HEK293 (cell line): ENCODE data around the gene CDH1.

Experiments
- CTCF ChIA-PET: fragments of 350-600 bp; formaldehyde crosslinking; extraction: SDS; loops from one replicate; lab custom pipeline; 2021; ENCODE audit warnings: antibody characterized with exemption; lab: Yijun Ruan, JAX
- POLR2A ChIA-PET: fragments of 300-600 bp; formaldehyde crosslinking; extraction: SDS; loops from one replicate; lab custom pipeline; 2020; ENCODE audit warnings: antibody characterized with exemption, inconsistent platforms; lab: Yijun Ruan, JAX
- H3K27ac ChIP-seq: fragments of 200-500 bp; sonication (Bioruptor generic); 2 replicates; pipeline ENCODE4 v1.5.1; 2014; ENCODE audit warnings: low read depth, low read length, control low read depth, inconsistent platforms; ENCODE audit errors: extremely low read depth
- H3K36me3 ChIP-seq, 2 experiments: fragments of 200-500 bp in 1 of 2; sonication (Bioruptor generic) in 1 of 2; 1 replicate in 1 of 2; 2 replicates in 1 of 2; pipeline ENCODE4 v1.5.1; 2014 to 2017; ENCODE audit warnings: inconsistent platforms in 2 of 2, low read length in 2 of 2; ENCODE audit not compliant: control insufficient read depth in 2 of 2, insufficient read depth in 1 of 2
- H3K4me1 ChIP-seq: fragments of 200-500 bp; sonication (Bioruptor generic); 2 replicates; pipeline ENCODE4 v1.5.1; 2014; ENCODE audit warnings: mild to moderate bottlenecking, low read length, inconsistent platforms; ENCODE audit not compliant: control insufficient read depth, insufficient read depth
- H3K4me3 ChIP-seq: 2 replicates; pipeline ENCODE4 v1.5.1; 2011; ENCODE audit warnings: low read depth, mild to moderate bottlenecking, control low read depth, low read length, moderate library complexity
- H3K9me3 ChIP-seq: fragments of 200-500 bp; sonication (Bioruptor generic); 2 replicates; pipeline ENCODE4 v1.5.1; 2014; ENCODE audit warnings: low read depth, low read length, inconsistent platforms; ENCODE audit not compliant: control insufficient read depth, insufficient read depth
- FEZF1 ChIP-seq: fragments of 450-650 bp; formaldehyde crosslinking; IDR thresholded peaks from 2 replicates; pipeline ENCODE4 v1.5.1; 2016; ENCODE audit warnings: missing biosample characterization, missing genetic modification characterization
- HOXA7 ChIP-seq: sonication (generic); formaldehyde crosslinking; IDR thresholded peaks from 2 replicates; pipeline ENCODE4 v1.8.1; 2022; ENCODE audit warnings: missing genetic modification reagents, borderline replicate concordance
- MZF1 ChIP-seq: fragments of 450-650 bp; formaldehyde crosslinking; IDR thresholded peaks from 2 replicates; pipeline ENCODE4 v1.5.1; 2017; ENCODE audit warnings: missing biosample characterization, missing genetic modification characterization, borderline replicate concordance
- SCRT1 ChIP-seq: fragments of 450-650 bp; formaldehyde crosslinking; IDR thresholded peaks from 2 replicates; pipeline ENCODE4 v1.5.1; 2016; ENCODE audit warnings: missing biosample characterization, missing genetic modification characterization, borderline replicate concordance
- ZBTB7A ChIP-seq: fragments of 450-650 bp; formaldehyde crosslinking; IDR thresholded peaks from 2 replicates; pipeline ENCODE4 v1.5.1; 2016; ENCODE audit warnings: low read depth, missing biosample characterization, missing genetic modification characterization
- ZFP3 ChIP-seq: fragments of 450-650 bp; formaldehyde crosslinking; IDR thresholded peaks from 2 replicates; pipeline ENCODE4 v1.5.1; 2016; ENCODE audit warnings: low read depth, missing biosample characterization, missing genetic modification characterization
- ZNF155 ChIP-seq: fragments of 450-650 bp; formaldehyde crosslinking; IDR thresholded peaks from 2 replicates; pipeline ENCODE4 v1.5.1; 2016; ENCODE audit warnings: missing biosample characterization, missing genetic modification characterization
- ZNF169 ChIP-seq: fragments of 450-650 bp; formaldehyde crosslinking; IDR thresholded peaks from 2 replicates; pipeline ENCODE4 v1.5.1; 2016; ENCODE audit warnings: missing biosample characterization, missing genetic modification characterization
- ZNF2 ChIP-seq: fragments of 450-650 bp; formaldehyde crosslinking; IDR thresholded peaks from 2 replicates; pipeline ENCODE4 v1.5.1; 2016; ENCODE audit warnings: missing biosample characterization, missing genetic modification characterization
- ZNF248 ChIP-seq: fragments of 450-650 bp; formaldehyde crosslinking; IDR thresholded peaks from 2 replicates; pipeline ENCODE4 v1.5.1; 2017; ENCODE audit warnings: missing biosample characterization, missing genetic modification characterization
- ZNF404 ChIP-seq: fragments of 450-650 bp; formaldehyde crosslinking; IDR thresholded peaks from 2 replicates; pipeline ENCODE4 v1.5.1; 2017; ENCODE audit warnings: missing biosample characterization, missing genetic modification characterization
- ZNF501 ChIP-seq: fragments of 450-650 bp; formaldehyde crosslinking; IDR thresholded peaks from 2 replicates; pipeline ENCODE4 v1.5.1; 2016; ENCODE audit warnings: missing biosample characterization, missing genetic modification characterization
- ZNF514 ChIP-seq: fragments of 450-650 bp; formaldehyde crosslinking; IDR thresholded peaks from 2 replicates; pipeline ENCODE4 v1.5.1; 2016; ENCODE audit warnings: missing biosample characterization, missing genetic modification characterization
- ZNF555 ChIP-seq: fragments of 450-650 bp; formaldehyde crosslinking; conservative IDR thresholded peaks from 2 replicates; pipeline ENCODE4 v1.5.1; 2017; ENCODE audit warnings: missing biosample characterization, mild to moderate bottlenecking, missing genetic modification characterization, inconsistent platforms
- ZNF560 ChIP-seq: fragments of 450-650 bp; formaldehyde crosslinking; IDR thresholded peaks from 2 replicates; pipeline ENCODE4 v1.5.1; 2017; ENCODE audit warnings: missing biosample characterization, missing genetic modification characterization, borderline replicate concordance
- ZNF585B ChIP-seq: fragments of 450-650 bp; formaldehyde crosslinking; IDR thresholded peaks from 2 replicates; pipeline ENCODE4 v1.5.1; 2016; ENCODE audit warnings: missing biosample characterization, missing genetic modification characterization
- ZNF621 ChIP-seq: fragments of 450-650 bp; formaldehyde crosslinking; IDR thresholded peaks from 2 replicates; pipeline ENCODE4 v1.5.1; 2017; ENCODE audit warnings: missing biosample characterization, missing genetic modification characterization
- ZNF626 ChIP-seq: fragments of 450-650 bp; sonication (Bioruptor Pico); formaldehyde crosslinking; IDR thresholded peaks from 2 replicates; pipeline ENCODE4 v1.5.1; 2018; ENCODE audit warnings: missing biosample characterization, missing genetic modification characterization, inconsistent platforms
- ZNF658 ChIP-seq: fragments of 450-650 bp; formaldehyde crosslinking; IDR thresholded peaks from 2 replicates; pipeline ENCODE4; 2016; ENCODE audit warnings: missing biosample characterization, missing genetic modification characterization
- ZNF664 ChIP-seq: fragments of 450-650 bp; formaldehyde crosslinking; IDR thresholded peaks from 2 replicates; pipeline ENCODE4 v1.5.1; 2016; ENCODE audit warnings: missing biosample characterization, missing genetic modification characterization
- ZNF707 ChIP-seq: fragments of 450-650 bp; formaldehyde crosslinking; IDR thresholded peaks from 2 replicates; pipeline ENCODE4 v1.5.1; 2016; ENCODE audit warnings: missing biosample characterization, missing genetic modification characterization
- ZNF76 ChIP-seq: fragments of 450-650 bp; formaldehyde crosslinking; IDR thresholded peaks from 2 replicates; pipeline ENCODE4; 2016; ENCODE audit warnings: low read depth, missing biosample characterization, missing genetic modification characterization, borderline replicate concordance
- ZNF777 ChIP-seq: fragments of 450-650 bp; formaldehyde crosslinking; IDR thresholded peaks from 2 replicates; pipeline ENCODE4 v1.5.1; 2017; ENCODE audit warnings: missing biosample characterization, missing genetic modification characterization, borderline replicate concordance
- ZSCAN16 ChIP-seq: fragments of 450-650 bp; formaldehyde crosslinking; IDR thresholded peaks from 2 replicates; pipeline ENCODE4 v1.5.1; 2016; ENCODE audit warnings: missing biosample characterization, missing genetic modification characterization
- ZXDB ChIP-seq: fragments of 450-650 bp; formaldehyde crosslinking; IDR thresholded peaks from 2 replicates; pipeline ENCODE4 v1.5.1; 2016; ENCODE audit warnings: missing biosample characterization, missing genetic modification characterization
- TF ChIP-seq, protein P1 (sequence below): fragments of 450-650 bp; formaldehyde crosslinking; IDR thresholded peaks from 2 replicates; pipeline ENCODE4 v1.5.1; 2016; ENCODE audit warnings: missing biosample characterization, missing genetic modification characterization
- TF ChIP-seq, protein P2 (sequence below): fragments of 450-650 bp; formaldehyde crosslinking; IDR thresholded peaks from 2 replicates; pipeline ENCODE4 v1.5.1; 2016; ENCODE audit warnings: missing biosample characterization, missing genetic modification characterization
- TF ChIP-seq, protein P3 (sequence below): IDR thresholded peaks from 2 replicates; pipeline ENCODE4 v1.6.1; 2011; ENCODE audit warnings: mild to moderate bottlenecking, low read depth, low read length, borderline replicate concordance
- TF ChIP-seq, protein P4 (sequence below): fragments of 450-650 bp; formaldehyde crosslinking; IDR thresholded peaks from 2 replicates; pipeline ENCODE4 v1.5.1; 2016; ENCODE audit warnings: missing biosample characterization, missing genetic modification characterization

CDH1 gene

DNA sequence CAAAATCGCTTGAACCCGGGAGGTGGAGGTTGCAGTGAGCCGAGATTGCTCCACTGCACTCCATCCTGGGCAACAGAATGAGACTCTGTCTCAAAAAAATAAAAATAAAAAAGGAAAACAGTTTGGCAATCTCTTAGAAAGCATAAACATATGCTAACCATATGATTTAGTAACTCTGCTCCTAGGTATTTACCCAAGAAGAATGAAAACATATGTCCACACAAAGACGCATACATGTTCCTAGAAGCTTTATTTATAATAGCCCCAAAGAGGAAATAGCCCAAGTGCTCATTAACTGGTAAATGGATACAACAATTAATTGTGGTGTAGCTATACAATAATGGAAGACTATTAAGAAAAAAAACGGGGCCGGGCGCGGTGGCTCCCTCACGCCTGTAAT is 18.5 kb upstream of the CDH1 start:
- no peaks in the 10 kb centered on the region for H3K9me3 ChIP-seq
- TF ChIP-seq ZXDB (no peak), ZNF555 (no peak), ZFP3 (tag by site-specific recombination) (no peak), ZNF707 (tag by site-specific recombination) (no peak), ZNF777 (tag by site-specific recombination) (no peak), ZNF76 (no peak), ZNF621 (tag by site-specific recombination) (no peak), HOXA7 (no peak), ZNF404 (tag by site-specific recombination) (no peak), ZNF514 (tag by site-specific recombination) (no peak), ZBTB7A (tag by site-specific recombination) (no peak), MZF1 (tag by site-specific recombination) (no peak), FEZF1 (no peak), ZNF169 (tag by site-specific recombination) (no peak), ZNF585B (no peak), ZNF560 (tag by site-specific recombination) (no peak), ZNF626 (tag by site-specific recombination) (no peak), ZNF501 (tag by site-specific recombination) (no peak)
- TF ChIP-seq, protein P1, sequence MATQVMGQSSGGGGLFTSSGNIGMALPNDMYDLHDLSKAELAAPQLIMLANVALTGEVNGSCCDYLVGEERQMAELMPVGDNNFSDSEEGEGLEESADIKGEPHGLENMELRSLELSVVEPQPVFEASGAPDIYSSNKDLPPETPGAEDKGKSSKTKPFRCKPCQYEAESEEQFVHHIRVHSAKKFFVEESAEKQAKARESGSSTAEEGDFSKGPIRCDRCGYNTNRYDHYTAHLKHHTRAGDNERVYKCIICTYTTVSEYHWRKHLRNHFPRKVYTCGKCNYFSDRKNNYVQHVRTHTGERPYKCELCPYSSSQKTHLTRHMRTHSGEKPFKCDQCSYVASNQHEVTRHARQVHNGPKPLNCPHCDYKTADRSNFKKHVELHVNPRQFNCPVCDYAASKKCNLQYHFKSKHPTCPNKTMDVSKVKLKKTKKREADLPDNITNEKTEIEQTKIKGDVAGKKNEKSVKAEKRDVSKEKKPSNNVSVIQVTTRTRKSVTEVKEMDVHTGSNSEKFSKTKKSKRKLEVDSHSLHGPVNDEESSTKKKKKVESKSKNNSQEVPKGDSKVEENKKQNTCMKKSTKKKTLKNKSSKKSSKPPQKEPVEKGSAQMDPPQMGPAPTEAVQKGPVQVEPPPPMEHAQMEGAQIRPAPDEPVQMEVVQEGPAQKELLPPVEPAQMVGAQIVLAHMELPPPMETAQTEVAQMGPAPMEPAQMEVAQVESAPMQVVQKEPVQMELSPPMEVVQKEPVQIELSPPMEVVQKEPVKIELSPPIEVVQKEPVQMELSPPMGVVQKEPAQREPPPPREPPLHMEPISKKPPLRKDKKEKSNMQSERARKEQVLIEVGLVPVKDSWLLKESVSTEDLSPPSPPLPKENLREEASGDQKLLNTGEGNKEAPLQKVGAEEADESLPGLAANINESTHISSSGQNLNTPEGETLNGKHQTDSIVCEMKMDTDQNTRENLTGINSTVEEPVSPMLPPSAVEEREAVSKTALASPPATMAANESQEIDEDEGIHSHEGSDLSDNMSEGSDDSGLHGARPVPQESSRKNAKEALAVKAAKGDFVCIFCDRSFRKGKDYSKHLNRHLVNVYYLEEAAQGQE (tag by site-specific recombination), result no peak
- TF ChIP-seq, protein P2, sequence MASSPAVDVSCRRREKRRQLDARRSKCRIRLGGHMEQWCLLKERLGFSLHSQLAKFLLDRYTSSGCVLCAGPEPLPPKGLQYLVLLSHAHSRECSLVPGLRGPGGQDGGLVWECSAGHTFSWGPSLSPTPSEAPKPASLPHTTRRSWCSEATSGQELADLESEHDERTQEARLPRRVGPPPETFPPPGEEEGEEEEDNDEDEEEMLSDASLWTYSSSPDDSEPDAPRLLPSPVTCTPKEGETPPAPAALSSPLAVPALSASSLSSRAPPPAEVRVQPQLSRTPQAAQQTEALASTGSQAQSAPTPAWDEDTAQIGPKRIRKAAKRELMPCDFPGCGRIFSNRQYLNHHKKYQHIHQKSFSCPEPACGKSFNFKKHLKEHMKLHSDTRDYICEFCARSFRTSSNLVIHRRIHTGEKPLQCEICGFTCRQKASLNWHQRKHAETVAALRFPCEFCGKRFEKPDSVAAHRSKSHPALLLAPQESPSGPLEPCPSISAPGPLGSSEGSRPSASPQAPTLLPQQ (tag by site-specific recombination), result no peak
- ChIA-PET CTCF (interaction anchor here (1.4 to 1.8 kb wide), 2 partner anchors 79 to 129 kb away, joined by 3 to 4 read pairs; no protein-coding TSS in a partner anchor), POLR2A (interaction anchor here (0.7 kb wide), 2 partner anchors 16 to 129 kb away, joined by 3 to 6 read pairs; no protein-coding TSS in a partner anchor)
- H3K36me3 ChIP-seq, result no peaks in the 10 kb centered on the region
- no peaks in the 10 kb centered on the region for H3K4me1 ChIP-seq
- H3K27ac ChIP-seq, result no peak overlapping the region
- no peak overlapping the region for H3K4me3 ChIP-seq

DNA sequence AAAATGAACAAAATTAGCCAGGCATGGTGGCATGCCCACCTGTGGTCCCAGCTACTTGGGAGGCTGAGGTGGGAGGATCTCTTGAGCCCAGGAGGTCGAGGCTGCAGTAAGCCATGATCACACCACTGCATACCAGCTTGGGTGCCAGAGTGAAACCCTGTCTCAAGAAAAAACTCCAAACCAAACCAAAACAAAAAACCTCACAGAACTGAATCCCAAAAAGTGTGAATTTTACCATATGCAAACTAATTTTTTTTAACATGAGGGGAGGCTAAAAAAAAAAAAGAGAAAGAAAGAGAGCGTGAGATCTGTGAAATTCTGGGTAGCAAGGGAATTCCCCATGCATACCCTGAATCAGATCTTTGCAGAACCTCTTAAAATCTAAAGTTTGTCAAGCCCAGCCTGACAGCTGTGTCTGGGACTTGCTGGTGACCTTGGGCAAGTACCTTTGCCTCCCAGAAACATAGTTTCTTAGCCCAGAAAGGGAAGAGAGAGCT is 17.1 kb upstream of the CDH1 start:
- no peak for TF ChIP-seq ZSCAN16 (tag by site-specific recombination)
- TF ChIP-seq ZNF155, result no peak
- TF ChIP-seq ZNF248 (tag by site-specific recombination), result no peak
- TF ChIP-seq ZNF2, result no peak
- no peak for TF ChIP-seq ZNF707 (tag by site-specific recombination)
- TF ChIP-seq ZNF664 (tag by site-specific recombination), result no peak
- TF ChIP-seq, protein P3, sequence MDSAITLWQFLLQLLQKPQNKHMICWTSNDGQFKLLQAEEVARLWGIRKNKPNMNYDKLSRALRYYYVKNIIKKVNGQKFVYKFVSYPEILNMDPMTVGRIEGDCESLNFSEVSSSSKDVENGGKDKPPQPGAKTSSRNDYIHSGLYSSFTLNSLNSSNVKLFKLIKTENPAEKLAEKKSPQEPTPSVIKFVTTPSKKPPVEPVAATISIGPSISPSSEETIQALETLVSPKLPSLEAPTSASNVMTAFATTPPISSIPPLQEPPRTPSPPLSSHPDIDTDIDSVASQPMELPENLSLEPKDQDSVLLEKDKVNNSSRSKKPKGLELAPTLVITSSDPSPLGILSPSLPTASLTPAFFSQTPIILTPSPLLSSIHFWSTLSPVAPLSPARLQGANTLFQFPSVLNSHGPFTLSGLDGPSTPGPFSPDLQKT, result no peak
- TF ChIP-seq, protein P4, sequence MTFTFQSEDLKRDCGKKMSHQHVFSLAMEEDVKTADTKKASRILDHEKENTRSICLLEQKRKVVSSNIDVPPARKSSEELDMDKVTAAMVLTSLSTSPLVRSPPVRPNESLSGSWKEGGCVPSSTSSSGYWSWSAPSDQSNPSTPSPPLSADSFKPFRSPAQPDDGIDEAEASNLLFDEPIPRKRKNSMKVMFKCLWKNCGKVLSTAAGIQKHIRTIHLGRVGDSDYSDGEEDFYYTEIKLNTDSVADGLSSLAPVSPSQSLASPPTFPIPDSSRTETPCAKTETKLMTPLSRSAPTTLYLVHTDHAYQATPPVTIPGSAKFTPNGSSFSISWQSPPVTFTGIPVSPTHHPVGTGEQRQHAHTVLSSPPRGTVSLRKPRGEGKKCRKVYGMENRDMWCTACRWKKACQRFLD (tag by site-specific recombination), result no peak
- TF ChIP-seq ZNF658 (tag by site-specific recombination), result no peak
- no peak for TF ChIP-seq SCRT1
- CTCF ChIA-PET, result no interaction called here
- no peaks in the 10 kb centered on the region for H3K4me1 ChIP-seq

More for the DNA sequence above, 17.1 kb upstream of the CDH1 start:
- no peaks in the 10 kb centered on the region for H3K36me3 ChIP-seq
- no peaks in the 10 kb centered on the region for H3K9me3 ChIP-seq
- POLR2A ChIA-PET, result no interaction called here
- H3K4me3 ChIP-seq, result no peak overlapping the region
- no peak overlapping the region for H3K27ac ChIP-seq
